HepG2 (cell line): ENCODE measurements around the gene DUOXA2. TPM values are rescaled to one million over a fixed set of nuclear protein-coding genes. Genes with fewer than 3 reads are reported as not detected.

ENCODE experiments used
- ATAC-seq: fragments of 200-7000 bp; cut with Tn5 transposase; 3 replicates; pipeline ENCODE4 v1.9.1; 2020; ENCODE audit warnings: mild to moderate bottlenecking, moderate library complexity
- BruUV-seq: library from RNA; stranded (reverse); fragments of 400-500 nt; replicated peaks from 2 replicates; lab custom pipeline; 2021; lab: Mats Ljungman, UMichigan
- CTCF ChIA-PET: fragments of 300-600 bp; formaldehyde crosslinking; extraction: SDS; loops from one replicate; lab custom pipeline; 2021; ENCODE audit warnings: low total read pairs, inconsistent platforms, low intra/inter-chr PET ratio; lab: Yijun Ruan, JAX
- POLR2A ChIA-PET: fragments of 350-600 bp; sonication (Branson Sonifier 250); formaldehyde crosslinking; loops from one replicate; lab custom pipeline; 2020; ENCODE audit warnings: antibody characterized with exemption, inconsistent platforms; lab: Yijun Ruan, JAX
- DNase-seq: peaks from one replicate; pipeline ENCODE4 v3.0.0-alpha.2; 2015; ENCODE audit warnings: low spot score
- FAIRE-seq: peaks from 3 replicates; lab custom pipeline; 2011; peaks lifted over from hg19 to GRCh38; lab: Jason Lieb, UNC
- H2AFZ ChIP-seq: one replicate; pipeline ENCODE4 v1.6.1; 2011; ENCODE audit warnings: low read length, inconsistent platforms
- H3K27ac ChIP-seq: fragments of 300-600 bp; 3 replicates; pipeline ENCODE4 v1.8.0; 2011; ENCODE audit warnings: mixed run types, mild to moderate bottlenecking, mixed read lengths, low read length, inconsistent platforms; ENCODE audit not compliant: insufficient read depth; ENCODE audit errors: extremely low read length
- H3K27me3 ChIP-seq, 2 experiments: fragments of 200-600 bp in 1 of 2; 2 replicates in 1 of 2; 3 replicates in 1 of 2; pipeline versions ENCODE4 v1.6.0 to v1.8.0; 2011; ENCODE audit warnings: low read length in 2 of 2, mild to moderate bottlenecking in 2 of 2, moderate library complexity in 2 of 2, inconsistent platforms in 1 of 2; ENCODE audit not compliant: insufficient read depth in 2 of 2, control insufficient read depth in 1 of 2
- H3K36me3 ChIP-seq, 2 experiments: fragments of 200-600 bp in 1 of 2; replicated peaks in 1 of 2; 2 replicates in 1 of 2; 3 replicates in 1 of 2; pipeline versions ENCODE4 v1.5.1 to v1.8.0; 2011; ENCODE audit warnings: low read length in 2 of 2, inconsistent platforms in 1 of 2; ENCODE audit not compliant: insufficient read depth in 2 of 2, control insufficient read depth in 1 of 2
- H3K4me1 ChIP-seq: 2 replicates; pipeline ENCODE4 v1.5.1; 2012; ENCODE audit warnings: low read length, inconsistent platforms; ENCODE audit not compliant: insufficient read depth
- H3K4me2 ChIP-seq: 2 replicates; pipeline ENCODE4 v1.6.0; 2011; ENCODE audit warnings: low read depth, low read length, inconsistent platforms
- H3K4me3 ChIP-seq, 3 experiments: fragments of 200-600 bp in 1 of 3; sonication (generic), shearing (Covaris generic) in 1 of 3; replicated peaks in 1 of 3; 2 replicates each; pipeline ENCODE4 v1.5.1; 2011 to 2016; ENCODE audit warnings: low read length in 3 of 3, inconsistent platforms in 2 of 3, low read depth in 2 of 3, mild to moderate bottlenecking in 2 of 3, control low read depth in 1 of 3, mixed read lengths in 1 of 3; ENCODE audit not compliant: insufficient read depth in 1 of 3
- H3K79me2 ChIP-seq: one replicate; pipeline ENCODE4 v1.6.1; 2011; ENCODE audit warnings: low read length, inconsistent platforms; ENCODE audit not compliant: insufficient read depth
- H3K9ac ChIP-seq: 2 replicates; pipeline ENCODE4 v1.6.0; 2011; ENCODE audit warnings: mild to moderate bottlenecking, low read depth, low read length, inconsistent platforms; ENCODE audit not compliant: insufficient read depth
- H3K9me3 ChIP-seq: 2 replicates; pipeline ENCODE4 v1.5.1; 2012; ENCODE audit warnings: mild to moderate bottlenecking, low read length
- H4K20me1 ChIP-seq: 2 replicates; pipeline ENCODE4 v1.6.0; 2011; ENCODE audit warnings: inconsistent platforms, mild to moderate bottlenecking, low read length, moderate library complexity; ENCODE audit not compliant: insufficient read depth
- FUBP1 ChIP-seq: sonication (generic); formaldehyde crosslinking; IDR thresholded peaks from 2 replicates; pipeline ENCODE4 v1.5.1; 2020; ENCODE audit warnings: missing genetic modification reagents, mild to moderate bottlenecking, borderline replicate concordance
- GLI4 ChIP-seq: sonication (generic); formaldehyde crosslinking; IDR thresholded peaks from 2 replicates; pipeline ENCODE4 v1.5.1; 2020; ENCODE audit warnings: missing genetic modification reagents, mild to moderate bottlenecking, moderate library complexity, borderline replicate concordance
- SNRNP70 ChIP-seq: fragments of 200-400 bp; formaldehyde crosslinking; IDR thresholded peaks from 2 replicates; pipeline ENCODE4 v1.6.1; 2017; ENCODE audit warnings: mild to moderate bottlenecking, low read depth, low read length, moderate library complexity
- SYNCRIP ChIP-seq: fragments of 200-400 bp; formaldehyde crosslinking; IDR thresholded peaks from 2 replicates; pipeline ENCODE4 v1.6.1; 2018; ENCODE audit warnings: mild to moderate bottlenecking, low read depth, low read length; ENCODE audit not compliant: insufficient read depth
- ZC3H4 ChIP-seq: sonication (generic); formaldehyde crosslinking; IDR thresholded peaks from 2 replicates; pipeline ENCODE4 v1.4.0; 2020; ENCODE audit warnings: missing genetic modification reagents, borderline replicate concordance
- ZFAT ChIP-seq: sonication (generic); formaldehyde crosslinking; conservative IDR thresholded peaks from 2 replicates; pipeline ENCODE4 v1.8.1; 2023; ENCODE audit warnings: missing genetic modification reagents, inconsistent platforms
- ZNF20 ChIP-seq: sonication (generic); formaldehyde crosslinking; IDR thresholded peaks from 2 replicates; pipeline ENCODE4 v1.4.0; 2020; ENCODE audit warnings: mild to moderate bottlenecking, moderate library complexity, missing genetic modification reagents
- ZZZ3 ChIP-seq: sonication (generic); formaldehyde crosslinking; IDR thresholded peaks from 2 replicates; pipeline ENCODE4 v1.4.0; 2020; ENCODE audit warnings: missing genetic modification reagents, mild to moderate bottlenecking, borderline replicate concordance
- whole genome bisulfite sequencing: methylation state at CpG from one replicate; pipeline ENCODE4 v1.1.6; 2017; ENCODE audit warnings: low lambda C conversion rate; 5-methylcytosine and 5-hydroxymethylcytosine counted together
- in situ Hi-C: cut with HindIII; loops from 2 replicates; pipeline ENCODE4 v1.10.0; 2017; ENCODE audit warnings: low pct_unique_long_range_greater_than_20kb; ENCODE audit not compliant: extremely low pct_ligation_motif_present
- intact Hi-C: fragments of 100-400 bp; cut with micrococcal nuclease; formaldehyde crosslinking; loops from one replicate; pipeline ENCODE4 v1.10.0; 2022; ENCODE audit not compliant: unreplicated experiment
- polyA plus RNA-seq, 8 experiments: library from polyadenylated mRNA; depleted of rRNA in 3 of 8; stranded (reverse) in 7 of 8; unstranded in 1 of 8; fragments of >200 nt; fragmentation: Illumina TruSeq in 4 of 8; extraction: Trizol in 4 of 8; gene quantifications; 2 replicates each; pipeline versions ENCODE4 v1.2.1 to v1.2.3, GENCODE V29; 2011 to 2016; ENCODE audit warnings: low read depth in 4 of 8, missing spikeins in 1 of 8, mixed read lengths in 1 of 8; ENCODE audit not compliant: insufficient read depth in 1 of 8
- total RNA-seq, 5 experiments: library from RNA; depleted of rRNA; stranded (reverse); fragments of >200 nt; fragmentation: Illumina TruSeq; extraction: Trizol; gene quantifications; 2 replicates each; pipeline ENCODE4 v1.2.3, GENCODE V29; 2016; ENCODE audit warnings: low read depth in 1 of 5
- TF ChIP-seq, protein P1 (sequence below): sonication (generic); formaldehyde crosslinking; conservative IDR thresholded peaks from 2 replicates; pipeline ENCODE4 v1.4.0; 2020; ENCODE audit warnings: missing genetic modification reagents
- TF ChIP-seq, protein P2 (sequence below): sonication (generic); formaldehyde crosslinking; IDR thresholded peaks from 2 replicates; pipeline ENCODE4 v1.4.0; 2020; ENCODE audit warnings: missing genetic modification reagents, borderline replicate concordance

Gene DUOXA2
- total and polyA plus RNA-seq, 2 of the 13 experiments (the other 11 are each of a cell fraction or from before 2014, with no cell fraction given), result 0.32 TPM; not detected in 1

DNA sequence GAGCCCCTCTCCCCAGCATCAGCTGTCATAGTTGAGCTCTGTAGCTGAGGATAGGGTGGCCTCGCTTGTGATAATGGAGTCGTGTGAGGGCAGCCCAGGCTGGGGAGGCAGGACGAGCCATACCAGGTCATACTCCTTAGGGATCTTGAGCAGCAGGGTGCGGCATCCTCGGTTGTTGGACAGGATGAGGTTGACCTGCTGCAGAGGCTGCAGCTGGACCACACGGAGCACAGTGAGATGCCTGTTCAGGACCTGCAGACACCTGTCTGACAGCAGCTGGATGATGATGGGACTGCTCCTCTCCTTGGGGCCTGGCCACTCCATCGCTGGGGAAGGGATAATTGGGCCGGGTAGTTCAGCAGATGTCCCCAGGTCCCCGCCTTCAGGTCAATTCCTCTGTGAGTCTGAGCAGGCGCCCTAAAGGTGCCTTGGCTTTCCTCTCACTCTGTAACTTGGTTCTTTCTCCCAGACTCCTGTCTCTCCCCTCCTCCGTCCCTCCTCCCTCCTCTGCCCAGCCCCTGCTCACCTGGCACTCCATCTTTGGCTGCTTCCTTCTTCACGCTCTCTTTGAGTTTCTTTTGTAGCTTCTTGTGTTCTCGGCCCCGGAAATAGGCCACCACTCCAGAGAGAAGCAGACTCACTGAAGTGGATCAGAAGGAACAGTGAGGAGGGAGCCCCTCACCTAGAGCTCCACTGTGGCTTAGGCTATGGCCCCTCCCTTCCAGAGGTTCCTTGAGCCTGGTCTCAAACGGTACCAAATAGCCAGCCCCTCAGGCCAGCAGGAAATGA is 7.9 kb upstream of the DUOXA2 start:
- Histone ChIP-seq H3K4me3 (no peak overlapping the region), H3K9ac (no peak overlapping the region), H3K36me3 (no peaks in the 10 kb centered on the region), H4K20me1 (no peaks in the 10 kb centered on the region), H2AFZ (no peak overlapping the region), H3K9me3 (no peaks in the 10 kb centered on the region), H3K27ac (no peak overlapping the region), H3K4me1 (no peaks in the 10 kb centered on the region), H3K27me3 (peaks cover 6 to 34% of the 10 kb centered on the region in 2 experiments; a peak in 4 of 5 replicates), H3K79me2 (no peaks in the 10 kb centered on the region), H3K4me2 (no peak overlapping the region)
- 37% methylated on average over 10 of the region's 15 CpGs for WGBS
- no TSS peak for BruUV-seq
- TF ChIP-seq FUBP1 (CRISPR knock-in tag), result no peak
- TF ChIP-seq ZC3H4 (CRISPR knock-in tag), result no peak
- TF ChIP-seq ZFAT (CRISPR knock-in tag), result no peak
- TF ChIP-seq, protein P1, sequence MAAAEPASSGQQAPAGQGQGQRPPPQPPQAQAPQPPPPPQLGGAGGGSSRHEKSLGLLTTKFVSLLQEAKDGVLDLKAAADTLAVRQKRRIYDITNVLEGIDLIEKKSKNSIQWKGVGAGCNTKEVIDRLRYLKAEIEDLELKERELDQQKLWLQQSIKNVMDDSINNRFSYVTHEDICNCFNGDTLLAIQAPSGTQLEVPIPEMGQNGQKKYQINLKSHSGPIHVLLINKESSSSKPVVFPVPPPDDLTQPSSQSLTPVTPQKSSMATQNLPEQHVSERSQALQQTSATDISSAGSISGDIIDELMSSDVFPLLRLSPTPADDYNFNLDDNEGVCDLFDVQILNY, result no peak
- TF ChIP-seq SYNCRIP, result no peak
- TF ChIP-seq SNRNP70, result no peak
- no peak for TF ChIP-seq ZNF20 (CRISPR knock-in tag)
- TF ChIP-seq, protein P2, sequence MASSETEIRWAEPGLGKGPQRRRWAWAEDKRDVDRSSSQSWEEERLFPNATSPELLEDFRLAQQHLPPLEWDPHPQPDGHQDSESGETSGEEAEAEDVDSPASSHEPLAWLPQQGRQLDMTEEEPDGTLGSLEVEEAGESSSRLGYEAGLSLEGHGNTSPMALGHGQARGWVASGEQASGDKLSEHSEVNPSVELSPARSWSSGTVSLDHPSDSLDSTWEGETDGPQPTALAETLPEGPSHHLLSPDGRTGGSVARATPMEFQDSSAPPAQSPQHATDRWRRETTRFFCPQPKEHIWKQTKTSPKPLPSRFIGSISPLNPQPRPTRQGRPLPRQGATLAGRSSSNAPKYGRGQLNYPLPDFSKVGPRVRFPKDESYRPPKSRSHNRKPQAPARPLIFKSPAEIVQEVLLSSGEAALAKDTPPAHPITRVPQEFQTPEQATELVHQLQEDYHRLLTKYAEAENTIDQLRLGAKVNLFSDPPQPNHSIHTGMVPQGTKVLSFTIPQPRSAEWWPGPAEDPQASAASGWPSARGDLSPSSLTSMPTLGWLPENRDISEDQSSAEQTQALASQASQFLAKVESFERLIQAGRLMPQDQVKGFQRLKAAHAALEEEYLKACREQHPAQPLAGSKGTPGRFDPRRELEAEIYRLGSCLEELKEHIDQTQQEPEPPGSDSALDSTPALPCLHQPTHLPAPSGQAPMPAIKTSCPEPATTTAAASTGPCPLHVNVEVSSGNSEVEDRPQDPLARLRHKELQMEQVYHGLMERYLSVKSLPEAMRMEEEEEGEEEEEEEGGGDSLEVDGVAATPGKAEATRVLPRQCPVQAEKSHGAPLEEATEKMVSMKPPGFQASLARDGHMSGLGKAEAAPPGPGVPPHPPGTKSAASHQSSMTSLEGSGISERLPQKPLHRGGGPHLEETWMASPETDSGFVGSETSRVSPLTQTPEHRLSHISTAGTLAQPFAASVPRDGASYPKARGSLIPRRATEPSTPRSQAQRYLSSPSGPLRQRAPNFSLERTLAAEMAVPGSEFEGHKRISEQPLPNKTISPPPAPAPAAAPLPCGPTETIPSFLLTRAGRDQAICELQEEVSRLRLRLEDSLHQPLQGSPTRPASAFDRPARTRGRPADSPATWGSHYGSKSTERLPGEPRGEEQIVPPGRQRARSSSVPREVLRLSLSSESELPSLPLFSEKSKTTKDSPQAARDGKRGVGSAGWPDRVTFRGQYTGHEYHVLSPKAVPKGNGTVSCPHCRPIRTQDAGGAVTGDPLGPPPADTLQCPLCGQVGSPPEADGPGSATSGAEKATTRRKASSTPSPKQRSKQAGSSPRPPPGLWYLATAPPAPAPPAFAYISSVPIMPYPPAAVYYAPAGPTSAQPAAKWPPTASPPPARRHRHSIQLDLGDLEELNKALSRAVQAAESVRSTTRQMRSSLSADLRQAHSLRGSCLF (CRISPR knock-in tag), result no peak
- no peak for TF ChIP-seq GLI4
- TF ChIP-seq ZZZ3 (CRISPR knock-in tag), result no peak
- ATAC-seq (no peak), FAIRE-seq (no peak), DNase-seq (no peak)
- in situ Hi-C loops, result no loop called here
- intact Hi-C loops, result no loop called here
- CTCF ChIA-PET, result no interaction called here
- POLR2A ChIA-PET, result no interaction called here
